Right renal pelvis (tissue), 4 donors: ENCODE results near the gene GPR37L1. TPM values are rescaled to one million over a fixed set of nuclear protein-coding genes. Genes with fewer than 3 reads are reported as not detected.
"Not testable (repeated sequence)": the region's sequence is repeated elsewhere in the genome, so short reads cannot be mapped to it uniquely, and the experiment has no call there.

Source experiments
- DNase-seq, 4 donors: peaks; one replicate each; pipeline ENCODE4 v3.0.0-alpha.2; 2013; ENCODE audit warnings: low read depth in 4 of 4, low spot score in 3 of 4, missing footprints in 1 of 4
- polyA plus RNA-seq, 4 donors: library from polyadenylated mRNA; unstranded; fragments of 120-200 nt; gene quantifications; one replicate each; pipeline ENCODE4 v1.2.1, GENCODE V29; 2013; ENCODE audit not compliant: insufficient read length in 4 of 4

Gene GPR37L1
- polyA plus RNA-seq, 4 donors: 0.04 to 0.13 (median 0.04) TPM

GRCh38 chr1:202165942-202166843, 43.5 kb downstream of the GPR37L1 start:
- DNase-seq: no peak

- DNase-seq: not testable (repeated sequence)
These were observed 44.3 kb downstream of the GPR37L1 start for GRCh38 chr1:202167054-202167453.

GRCh38 chr1:202167708-202168415, 45.1 kb downstream of the GPR37L1 start:
- DNase-seq: no peak

- no peak for DNase-seq
These were observed 46.1 kb downstream of the GPR37L1 start for GRCh38 chr1:202168861-202169260.

- no peak for DNase-seq
These were observed 48.0 kb downstream of the GPR37L1 start for GRCh38 chr1:202170726-202171125.

GRCh38 chr1:202171292-202172014, 48.7 kb downstream of the GPR37L1 start:
- no peak for DNase-seq

GRCh38 chr1:202172015-202172355, 49.3 kb downstream of the GPR37L1 start:
- no peak for DNase-seq

- no peak for DNase-seq
These were observed 51.3 kb downstream of the GPR37L1 start for GRCh38 chr1:202173993-202174392.

GRCh38 chr1:202176949-202177927, 54.5 kb downstream of the GPR37L1 start:
- DNase-seq: no peak

GRCh38 chr1:202179828-202180750, 57.4 kb downstream of the GPR37L1 start:
- no peak for DNase-seq

- not testable (repeated sequence) for DNase-seq
These were observed 58.0 kb downstream of the GPR37L1 start for GRCh38 chr1:202180751-202181139.

- DNase-seq: no peak
These were observed 58.9 kb downstream of the GPR37L1 start for GRCh38 chr1:202181586-202181985.

GRCh38 chr1:202182040-202182877, 59.5 kb downstream of the GPR37L1 start:
- DNase-seq: no peak

Other genes starting within 250 kb of the GPR37L1 start
- 10 to 100 TPM; 15.6 to 17.0 (median 16.4) TPM for gene SHISA4, start 234.0 kb upstream of the GPR37L1 start, polyA plus RNA-seq
- gene LMOD1, start 176.4 kb upstream of the GPR37L1 start, polyA plus RNA-seq: 1 to 10 TPM; 4.2 to 4.8 (median 4.4) TPM
- gene TIMM17A, start 167.4 kb upstream of the GPR37L1 start, polyA plus RNA-seq: 10 to 100 TPM; 61.6 to 67.2 (median 65.0) TPM
- gene RNPEP, start 140.3 kb upstream of the GPR37L1 start, polyA plus RNA-seq: 10 to 100 TPM; 56.3 to 78.0 (median 58.2) TPM
- 10 to 100 TPM; 37.3 to 98.2 (median 63.7) TPM for gene ELF3, start 112.3 kb upstream of the GPR37L1 start, polyA plus RNA-seq
- 10 to 100 TPM; 45.8 to 49.8 (median 48.2) TPM for gene ARL8A, start 21.8 kb downstream of the GPR37L1 start, polyA plus RNA-seq
- 1 to 10 TPM in 3 of 4 donors, under 1 TPM in 1; 0.98 to 2.1 (median 1.3) TPM for gene PTPN7, start 37.7 kb downstream of the GPR37L1 start, polyA plus RNA-seq
- gene LGR6, start 70.9 kb downstream of the GPR37L1 start, polyA plus RNA-seq: 1 to 10 TPM in 3 of 4 donors, under 1 TPM in 1; 0.64 to 1.3 (median 1.1) TPM
- gene UBE2T, start 219.0 kb downstream of the GPR37L1 start, polyA plus RNA-seq: 10 to 100 TPM; 30.4 to 33.1 (median 30.5) TPM
- gene PPP1R12B, start 225.8 kb downstream of the GPR37L1 start, polyA plus RNA-seq: 10 to 100 TPM; 16.2 to 19.2 (median 18.4) TPM